Esophagus muscularis mucosa (tissue), 4 donors: Measurements from ENCODE around the gene P2RX2. TPM values are rescaled to one million over a fixed set of nuclear protein-coding genes. Genes with fewer than 3 reads are reported as not detected.

Experiments used
- DNase-seq: peaks from one replicate; pipeline ENCODE4 v3.0.0-alpha.2; 2017; ENCODE audit errors: extremely low spot score
- H3K27ac ChIP-seq, 4 donors: fragments of 200-600 bp; sonication (generic); replicated peaks in 1 of 4; 1 replicate in 3 of 4; 2 replicates in 1 of 4; pipeline ENCODE4 v1.5.1; 2016 to 2019; ENCODE audit warnings: mild to moderate bottlenecking in 1 of 4
- H3K27me3 ChIP-seq, 4 donors: fragments of 200-600 bp; sonication (generic); one replicate each; pipeline versions ENCODE4 v1.5.1 to v1.6.0; 2016 to 2019
- H3K36me3 ChIP-seq, 4 donors: fragments of 200-600 bp; sonication (generic); one replicate each; pipeline ENCODE4 v1.5.1; 2016 to 2019
- H3K4me1 ChIP-seq, 4 donors: fragments of 200-600 bp; sonication (generic); one replicate each; pipeline ENCODE4 v1.5.1; 2016 to 2019
- H3K4me3 ChIP-seq, 4 donors: fragments of 200-600 bp; sonication (generic); 1 replicate in 2 of 4; 2 replicates in 2 of 4; pipeline ENCODE4 v1.5.1; 2016 to 2019; ENCODE audit warnings: mild to moderate bottlenecking in 4 of 4, moderate library complexity in 1 of 4
- H3K9me3 ChIP-seq, 4 donors: fragments of 200-600 bp; sonication (generic); 1 replicate in 3 of 4; 2 replicates in 1 of 4; pipeline ENCODE4 v1.5.1; 2016 to 2019
- EP300 ChIP-seq: sonication (generic); formaldehyde crosslinking; IDR thresholded peaks from one replicate; pipeline ENCODE4 v1.6.1; 2017; ENCODE audit warnings: antibody characterized with exemption
- POLR2A ChIP-seq: fragments of 450-650 bp; IDR thresholded peaks from one replicate; pipeline ENCODE4 v1.6.1; 2017; ENCODE audit warnings: antibody characterized with exemption, moderate library complexity, mild to moderate bottlenecking, low read depth
- POLR2AphosphoS5 ChIP-seq, 2 donors: sonication (generic); formaldehyde crosslinking; IDR thresholded peaks; one replicate each; pipeline ENCODE4 v1.6.1; 2017; ENCODE audit warnings: antibody characterized with exemption in 2 of 2
- WGBS: methylation state at CpG from one replicate; pipeline ENCODE4 v1.1.5; 2018; 5-methylcytosine and 5-hydroxymethylcytosine counted together
- intact Hi-C: fragments of 100-400 bp; cut with DNase I; formaldehyde crosslinking; loops from one replicate; pipeline ENCODE4 v1.15.1; 2023
- small RNA-seq, 3 donors: library from RNA; depleted of rRNA; stranded (forward); fragments of <200 nt; gene quantifications; one replicate each; pipeline ENCODE3, GENCODE V24; 2016
- total RNA-seq, 4 donors: library from RNA; depleted of rRNA; stranded (reverse); fragments of >200 nt; gene quantifications; one replicate each; pipeline versions ENCODE4 v1.1.0 to v1.2.1, GENCODE V29; 2016
- TF ChIP-seq, protein P1 (sequence below), 3 experiments: fragments of 200-600 bp in 2 of 3; fragments of 450-650 bp in 1 of 3; sonication (generic) in 2 of 3; IDR thresholded peaks; one replicate each; pipeline ENCODE4 v1.5.1; 2017 to 2019; ENCODE audit warnings: antibody characterized with exemption in 3 of 3, mild to moderate bottlenecking in 2 of 3, moderate library complexity in 1 of 3

Gene P2RX2
- total RNA-seq, 4 donors from 2014 or later = 1.7 to 4.1 (median 3.7) TPM

DNA sequence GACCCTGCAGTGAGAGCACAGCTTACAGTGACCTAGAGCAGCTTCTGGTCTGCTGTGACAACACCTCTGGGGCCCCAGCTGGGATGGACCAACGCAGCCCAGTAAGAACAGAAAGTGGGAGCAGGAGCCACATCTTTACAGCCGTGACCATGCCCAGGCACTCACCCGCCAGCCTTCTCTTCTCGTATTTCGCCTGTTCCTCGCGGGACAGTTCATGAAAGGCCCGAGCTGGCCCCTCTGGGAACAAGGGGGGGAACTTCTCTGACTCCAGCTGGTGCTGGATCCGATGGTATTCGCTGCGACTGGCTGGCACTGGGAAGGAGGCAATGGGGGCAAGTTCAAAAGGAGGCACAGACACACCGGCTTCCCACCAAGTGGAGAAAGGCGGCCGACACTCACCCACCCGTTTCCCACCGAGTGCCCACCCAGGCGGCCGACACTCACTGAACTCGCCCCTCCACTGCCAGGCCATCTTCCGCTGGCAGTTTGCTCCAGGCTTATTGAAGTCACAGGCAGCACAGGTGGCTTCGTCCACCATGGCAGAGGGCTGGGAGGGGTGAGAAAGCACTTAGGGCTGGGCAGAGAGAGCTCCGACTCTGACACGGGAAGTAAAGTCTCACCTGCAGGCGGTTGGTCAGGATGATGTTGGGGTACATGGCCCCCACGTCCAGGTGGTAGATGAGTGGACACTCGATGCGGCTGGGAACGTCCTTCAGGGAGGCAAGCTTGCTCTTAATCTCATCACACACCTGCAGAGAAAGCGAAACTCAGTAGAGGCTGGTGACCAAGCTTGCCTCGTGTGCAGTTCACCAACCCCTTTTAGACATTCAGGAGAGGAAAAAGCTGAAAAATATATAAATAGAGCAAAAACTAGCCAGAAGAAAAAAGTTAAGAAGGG is 49.9 kb downstream of the P2RX2 start:
- WGBS = 95% methylated on average over 23 of the region's 30 CpGs
- Histone ChIP-seq H3K9me3 (no peaks in the 10 kb centered on the region), H3K4me3 (no peak overlapping the region), H3K27ac (no peak overlapping the region), H3K36me3 (peaks cover 75 to 100% (median 91%) of the 10 kb centered on the region in 4 donors), H3K27me3 (no peaks in the 10 kb centered on the region), H3K4me1 (no peaks in the 10 kb centered on the region)
- TF ChIP-seq POLR2A (no peak), POLR2AphosphoS5 (IDR thresholded peaks at IDR 0.05) (no peak), EP300 (no peak)
- TF ChIP-seq, protein P1, sequence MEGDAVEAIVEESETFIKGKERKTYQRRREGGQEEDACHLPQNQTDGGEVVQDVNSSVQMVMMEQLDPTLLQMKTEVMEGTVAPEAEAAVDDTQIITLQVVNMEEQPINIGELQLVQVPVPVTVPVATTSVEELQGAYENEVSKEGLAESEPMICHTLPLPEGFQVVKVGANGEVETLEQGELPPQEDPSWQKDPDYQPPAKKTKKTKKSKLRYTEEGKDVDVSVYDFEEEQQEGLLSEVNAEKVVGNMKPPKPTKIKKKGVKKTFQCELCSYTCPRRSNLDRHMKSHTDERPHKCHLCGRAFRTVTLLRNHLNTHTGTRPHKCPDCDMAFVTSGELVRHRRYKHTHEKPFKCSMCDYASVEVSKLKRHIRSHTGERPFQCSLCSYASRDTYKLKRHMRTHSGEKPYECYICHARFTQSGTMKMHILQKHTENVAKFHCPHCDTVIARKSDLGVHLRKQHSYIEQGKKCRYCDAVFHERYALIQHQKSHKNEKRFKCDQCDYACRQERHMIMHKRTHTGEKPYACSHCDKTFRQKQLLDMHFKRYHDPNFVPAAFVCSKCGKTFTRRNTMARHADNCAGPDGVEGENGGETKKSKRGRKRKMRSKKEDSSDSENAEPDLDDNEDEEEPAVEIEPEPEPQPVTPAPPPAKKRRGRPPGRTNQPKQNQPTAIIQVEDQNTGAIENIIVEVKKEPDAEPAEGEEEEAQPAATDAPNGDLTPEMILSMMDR (IDR thresholded peaks at IDR 0.05) = no peak
- DNase-seq = no peak
- intact Hi-C loops = no loop called here

DNA sequence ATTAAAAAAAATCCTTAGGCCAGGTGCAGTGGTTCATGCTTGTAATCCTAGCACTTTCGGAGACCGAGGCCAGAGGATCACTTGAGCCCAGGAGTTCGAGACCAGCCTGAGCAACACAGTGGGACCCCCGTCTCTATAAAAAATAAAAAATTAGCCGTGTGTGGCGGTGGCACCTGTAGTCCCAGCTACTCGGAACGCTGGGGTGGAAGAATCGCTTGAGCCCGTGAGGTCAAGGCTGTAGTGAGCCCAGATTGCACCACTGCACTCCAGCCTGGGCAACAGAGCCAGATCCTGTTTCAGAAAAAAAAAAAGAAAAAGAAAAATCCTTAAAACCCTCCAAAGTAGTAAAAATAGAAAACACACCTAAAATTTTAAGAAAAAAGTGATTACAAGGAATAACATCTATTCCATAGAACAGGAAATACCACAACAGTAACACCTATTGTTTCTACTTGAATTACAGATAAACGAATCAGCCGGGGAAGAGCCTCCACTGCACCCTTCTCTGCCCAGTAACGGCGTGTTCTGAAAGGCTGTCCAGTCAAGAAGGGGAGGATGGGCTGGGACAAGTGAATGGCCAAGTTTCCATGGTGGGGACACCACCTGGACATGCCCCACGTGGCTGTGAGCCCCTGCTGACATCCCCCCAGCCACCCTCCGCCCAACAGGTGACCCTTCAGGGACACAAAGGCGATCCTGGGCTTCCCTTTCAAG is 50.7 kb downstream of the P2RX2 start:
- no peaks in the 10 kb centered on the region for H3K9me3 ChIP-seq
- DNase-seq = no peak
- no peaks in the 10 kb centered on the region for H3K27me3 ChIP-seq
- TF ChIP-seq POLR2AphosphoS5 (IDR thresholded peaks at IDR 0.05) = no peak
- TF ChIP-seq, protein P1 (IDR thresholded peaks at IDR 0.05) = no peak
- no peak for TF ChIP-seq POLR2A
- no peak for TF ChIP-seq EP300
- no peak overlapping the region for H3K4me3 ChIP-seq
- no peaks in the 10 kb centered on the region for H3K4me1 ChIP-seq
- peaks cover 69 to 98% (median 85%) of the 10 kb centered on the region in 4 donors for H3K36me3 ChIP-seq
- intact Hi-C loops = no loop called here
- H3K27ac ChIP-seq = no peak overlapping the region
- WGBS = 88% methylated on average over 17 of the region's 17 CpGs

Small RNA genes within 50 kb of the gene (small RNA-seq; reads per million reads assigned to genes)
- 0 reads per million in 3 donors for gene MIR6763

Other genes with a start within 250 kb of the P2RX2 start
- 10 to 100 TPM; 14.4 to 28.1 (median 18.5) TPM for gene FBRSL1, start 128.6 kb upstream of the P2RX2 start, total RNA-seq
- not detected for gene LRCOL1, start 8.2 kb upstream of the P2RX2 start, total RNA-seq
- 10 to 100 TPM; 17.2 to 32.4 (median 24.8) TPM for gene POLE, start 68.6 kb downstream of the P2RX2 start, total RNA-seq
- gene PXMP2, start 68.8 kb downstream of the P2RX2 start, total RNA-seq = 10 to 100 TPM; 39.7 to 68.4 (median 55.8) TPM
- gene PGAM5, start 92.1 kb downstream of the P2RX2 start, total RNA-seq = 10 to 100 TPM; 19.9 to 37.0 (median 26.9) TPM
- 10 to 100 TPM; 40.2 to 47.2 (median 45.4) TPM for gene ANKLE2, start 143.1 kb downstream of the P2RX2 start, total RNA-seq
- 100 to 1,000 TPM in 2 of 4 donors, 10 to 100 TPM in 2; 72.3 to 123 (median 93.4) TPM for gene GOLGA3, start 210.1 kb downstream of the P2RX2 start, total RNA-seq